ENCODE measurements around the gene KLHL41. TPM values are rescaled to one million over a fixed set of nuclear protein-coding genes. Genes with fewer than 3 reads are reported as not detected.
"Not testable (repeated sequence)": the region's sequence is repeated elsewhere in the genome, so short reads cannot be mapped to it uniquely, and the experiment has no call there.

KLHL41 gene
- total and polyA plus RNA-seq, 2 experiments from 2014 or later, result 0.34 to 1.8 TPM

DNA sequence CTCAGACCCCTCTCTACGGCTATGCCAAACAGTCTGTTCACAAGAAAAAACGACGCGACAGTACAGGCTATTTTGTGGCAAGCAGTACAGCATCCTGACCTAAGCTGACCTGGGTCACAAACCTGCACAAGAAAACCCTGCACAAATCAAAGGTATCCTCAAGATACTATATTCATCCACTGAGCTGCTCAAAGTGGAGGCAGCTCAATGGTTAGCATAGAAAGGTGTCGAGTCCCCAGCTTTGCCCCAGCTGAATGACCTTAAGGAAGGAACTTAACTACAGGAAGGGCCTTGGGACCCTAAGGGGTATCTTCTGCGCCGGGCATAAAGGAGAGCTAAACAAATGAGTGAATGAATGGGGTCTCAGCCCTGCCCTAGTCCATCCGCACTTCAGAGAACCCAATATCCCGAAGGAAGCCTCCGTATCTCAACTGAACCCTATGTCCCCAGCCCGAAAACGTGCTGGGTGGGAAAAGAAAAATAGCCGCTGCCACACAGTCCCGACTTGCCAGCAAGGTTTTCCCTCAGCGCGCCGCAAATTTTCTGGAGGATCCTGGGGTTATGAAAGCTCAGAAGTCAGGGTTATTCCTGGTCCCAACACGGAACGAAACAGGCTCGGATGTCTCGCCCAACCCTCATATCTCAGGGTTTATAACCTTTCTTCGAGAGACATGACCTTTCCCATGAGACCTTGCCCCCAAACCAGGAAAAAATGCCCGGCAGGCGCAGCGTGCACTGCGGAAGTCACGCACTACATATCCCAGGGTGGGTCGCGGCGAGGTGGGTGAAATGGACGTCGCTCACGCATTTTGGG, 63.9 kb downstream of the KLHL41 start, which contains the start of gene FASTKD1:
Gene FASTKD1, minus strand, starts transcription at position 706 of the 814 bp plus-strand sequence. CDS start 1,836 bp downstream, outside the sequence.
- H4K20me1 ChIP-seq (ENCODE audit: insufficient read depth, poor library complexity, severe bottlenecking), result no peaks in the 10 kb centered on the region
- under 1% methylated on average over 33 of the region's 33 CpGs for WGBS (ENCODE audit: low lambda C conversion rate, missing lambda C conversion rate)
- H3K36me3 ChIP-seq (replicated peaks; ENCODE audit: insufficient read depth, low read depth), result no peaks in the 10 kb centered on the region
- peaks cover 38% of the 10 kb centered on the region for H3K79me2 ChIP-seq
- H3K4me3 ChIP-seq, result peak within 1 kb of the TSS; percentile 56
- peak; percentile 91 for DNase-seq (ENCODE audit: low spot score)
- TF ChIP-seq, protein P1, sequence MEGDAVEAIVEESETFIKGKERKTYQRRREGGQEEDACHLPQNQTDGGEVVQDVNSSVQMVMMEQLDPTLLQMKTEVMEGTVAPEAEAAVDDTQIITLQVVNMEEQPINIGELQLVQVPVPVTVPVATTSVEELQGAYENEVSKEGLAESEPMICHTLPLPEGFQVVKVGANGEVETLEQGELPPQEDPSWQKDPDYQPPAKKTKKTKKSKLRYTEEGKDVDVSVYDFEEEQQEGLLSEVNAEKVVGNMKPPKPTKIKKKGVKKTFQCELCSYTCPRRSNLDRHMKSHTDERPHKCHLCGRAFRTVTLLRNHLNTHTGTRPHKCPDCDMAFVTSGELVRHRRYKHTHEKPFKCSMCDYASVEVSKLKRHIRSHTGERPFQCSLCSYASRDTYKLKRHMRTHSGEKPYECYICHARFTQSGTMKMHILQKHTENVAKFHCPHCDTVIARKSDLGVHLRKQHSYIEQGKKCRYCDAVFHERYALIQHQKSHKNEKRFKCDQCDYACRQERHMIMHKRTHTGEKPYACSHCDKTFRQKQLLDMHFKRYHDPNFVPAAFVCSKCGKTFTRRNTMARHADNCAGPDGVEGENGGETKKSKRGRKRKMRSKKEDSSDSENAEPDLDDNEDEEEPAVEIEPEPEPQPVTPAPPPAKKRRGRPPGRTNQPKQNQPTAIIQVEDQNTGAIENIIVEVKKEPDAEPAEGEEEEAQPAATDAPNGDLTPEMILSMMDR (IDR thresholded peaks at IDR 0.05; ENCODE audit: poor library complexity), result no peak
- no peak for TF ChIP-seq EZH2phosphoT487 (IDR thresholded peaks at IDR 0.05; ENCODE audit: low read depth, severe bottlenecking, unreplicated experiment)
- no peak for TF ChIP-seq EZH2 (IDR thresholded peaks at IDR 0.05; ENCODE audit: borderline replicate concordance)
- peak within 1 kb of the TSS; percentile 92 for H3K4me2 ChIP-seq
- no peaks in the 10 kb centered on the region for H3K4me1 ChIP-seq (ENCODE audit: insufficient read depth)
- H3K27me3 ChIP-seq, result no peaks in the 10 kb centered on the region
- H3K9me2 ChIP-seq (replicated peaks; ENCODE audit: insufficient read depth), result no peaks in the 10 kb centered on the region
- peak within 1 kb of the TSS; percentile 59 for H2AFZ ChIP-seq
- peak within 1 kb of the TSS; percentile 14 for H3K27ac ChIP-seq
- no peaks in the 10 kb centered on the region for H3K9me3 ChIP-seq (ENCODE audit: low read depth)

DNA sequence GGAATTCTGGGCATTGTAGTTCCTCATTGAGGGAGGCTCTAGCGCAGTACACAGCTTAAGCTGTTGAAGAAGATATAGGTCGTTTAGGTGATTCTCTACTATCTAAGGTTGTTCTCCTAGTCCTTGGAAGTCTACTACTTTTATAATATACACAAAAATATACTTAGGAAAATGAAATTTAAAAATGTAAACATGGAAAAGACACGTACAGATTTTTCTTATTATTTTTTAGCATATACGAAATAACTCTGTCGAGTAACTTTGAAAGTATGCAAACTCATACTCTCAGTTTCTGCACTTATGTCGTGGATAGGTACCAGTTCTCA, 64.4 kb downstream of the KLHL41 start:
- TF ChIP-seq EZH2phosphoT487 (IDR thresholded peaks at IDR 0.05; ENCODE audit: low read depth, severe bottlenecking, unreplicated experiment), result no peak
- TF ChIP-seq, protein P1 (IDR thresholded peaks at IDR 0.05; ENCODE audit: poor library complexity), result no peak
- TF ChIP-seq EZH2 (IDR thresholded peaks at IDR 0.05; ENCODE audit: borderline replicate concordance), result no peak
- H3K4me2 ChIP-seq, result peak overlapping the region; percentile 92
- peak overlapping the region; percentile 59 for H2AFZ ChIP-seq
- no peak overlapping the region for H3K4me3 ChIP-seq
- no peaks in the 10 kb centered on the region for H3K4me1 ChIP-seq (ENCODE audit: insufficient read depth)
- H3K79me2 ChIP-seq, result peaks cover 38% of the 10 kb centered on the region
- no peaks in the 10 kb centered on the region for H4K20me1 ChIP-seq (ENCODE audit: insufficient read depth, poor library complexity, severe bottlenecking)
- H3K9me2 ChIP-seq (replicated peaks; ENCODE audit: insufficient read depth), result no peaks in the 10 kb centered on the region
- H3K9me3 ChIP-seq (ENCODE audit: low read depth), result no peaks in the 10 kb centered on the region
- DNase-seq (ENCODE audit: low spot score), result no peak
- H3K27ac ChIP-seq, result no peak overlapping the region
- no peaks in the 10 kb centered on the region for H3K27me3 ChIP-seq
- no peaks in the 10 kb centered on the region for H3K36me3 ChIP-seq (replicated peaks; ENCODE audit: insufficient read depth, low read depth)
- 39% methylated on average over 6 of the region's 6 CpGs for WGBS (ENCODE audit: low lambda C conversion rate, missing lambda C conversion rate)

DNA sequence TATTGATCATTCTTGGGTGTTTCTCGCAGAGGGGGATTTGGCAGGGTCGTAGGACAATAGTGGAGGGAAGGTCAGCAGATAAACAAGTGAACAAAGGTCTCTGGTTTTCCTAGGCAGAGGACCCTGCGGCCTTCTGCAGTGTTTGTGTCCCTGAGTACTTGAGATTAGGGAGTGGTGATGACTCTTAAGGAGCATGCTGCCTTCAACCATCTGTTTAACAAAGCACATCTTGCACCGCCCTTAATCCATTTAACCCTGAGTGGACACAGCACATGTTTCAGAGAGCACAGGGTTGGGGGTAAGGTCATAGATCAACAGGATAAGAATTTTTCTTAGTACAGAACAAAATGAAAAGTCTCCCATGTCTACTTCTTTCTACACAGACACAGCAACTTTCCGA, 65.0 kb downstream of the KLHL41 start:
- not testable (repeated sequence) for DNase-seq (ENCODE audit: low spot score); H3K9me2 ChIP-seq (replicated peaks; ENCODE audit: insufficient read depth); H3K27ac ChIP-seq; H3K9me3 ChIP-seq (ENCODE audit: low read depth); H3K27me3 ChIP-seq; H3K4me2 ChIP-seq; H3K4me3 ChIP-seq; H4K20me1 ChIP-seq (ENCODE audit: insufficient read depth, poor library complexity, severe bottlenecking); H3K4me1 ChIP-seq (ENCODE audit: insufficient read depth); H3K36me3 ChIP-seq (replicated peaks; ENCODE audit: insufficient read depth, low read depth); H2AFZ ChIP-seq
- H3K79me2 ChIP-seq, result peaks cover 38% of the 10 kb centered on the region
- WGBS (ENCODE audit: low lambda C conversion rate, missing lambda C conversion rate), result 74% methylated on average over 5 of the region's 5 CpGs

GRCh38 chr2:169575264-169575663, 65.8 kb downstream of the KLHL41 start:
- not testable (repeated sequence) for H3K4me3 ChIP-seq; DNase-seq (ENCODE audit: low spot score); H3K36me3 ChIP-seq (replicated peaks; ENCODE audit: insufficient read depth, low read depth); H3K27ac ChIP-seq; H3K27me3 ChIP-seq; H3K9me2 ChIP-seq (replicated peaks; ENCODE audit: insufficient read depth); H3K9me3 ChIP-seq (ENCODE audit: low read depth); H4K20me1 ChIP-seq (ENCODE audit: insufficient read depth, poor library complexity, severe bottlenecking); H3K4me1 ChIP-seq (ENCODE audit: insufficient read depth); H2AFZ ChIP-seq; H3K4me2 ChIP-seq
- no CpG with 5 or more reads among the region's 36 CpGs for WGBS (ENCODE audit: low lambda C conversion rate, missing lambda C conversion rate)
- peaks cover 30% of the 10 kb centered on the region for H3K79me2 ChIP-seq

Other genes with a start within 250 kb of the KLHL41 start
- gene LRP2, start 147.2 kb upstream of the KLHL41 start, total RNA-seq, result 33.8 and 38.3 TPM in 2 replicates
- gene LRP2, start 147.2 kb upstream of the KLHL41 start, polyA plus RNA-seq, result 8.1 and 9.7 TPM in 2 replicates
- 3.5 and 4.2 TPM in 2 replicates for gene BBS5, start 30.2 kb upstream of the KLHL41 start, total RNA-seq
- 3.7 and 7.0 TPM in 2 replicates for gene BBS5, start 30.2 kb upstream of the KLHL41 start, polyA plus RNA-seq
- gene FASTKD1, start 64.2 kb downstream of the KLHL41 start, total RNA-seq, result 23.2 and 23.8 TPM in 2 replicates
- 15.0 and 20.4 TPM in 2 replicates for gene FASTKD1, start 64.2 kb downstream of the KLHL41 start, polyA plus RNA-seq
- 37.4 and 42.6 TPM in 2 replicates for gene PPIG, start 74.6 kb downstream of the KLHL41 start, total RNA-seq
- 64.4 and 68.1 TPM in 2 replicates for gene PPIG, start 74.6 kb downstream of the KLHL41 start, polyA plus RNA-seq
- 0.12 TPM in 1 of 2 replicates, not detected in the other for gene CFAP210, start 184.7 kb downstream of the KLHL41 start, total RNA-seq
- gene CFAP210, start 184.7 kb downstream of the KLHL41 start, polyA plus RNA-seq, result 0.13 and 0.30 TPM in 2 replicates
- 7.2 and 8.1 TPM in 2 replicates for gene PHOSPHO2, start 184.8 kb downstream of the KLHL41 start, total RNA-seq
- 8.5 and 8.7 TPM in 2 replicates for gene PHOSPHO2, start 184.8 kb downstream of the KLHL41 start, polyA plus RNA-seq
- gene KLHL23, start 224.1 kb downstream of the KLHL41 start, total RNA-seq, result 12.9 and 16.1 TPM in 2 replicates
- 5.8 and 6.9 TPM in 2 replicates for gene KLHL23, start 224.1 kb downstream of the KLHL41 start, polyA plus RNA-seq